Central memory CD4-positive, alpha-beta T cell (primary cell): ENCODE data around the gene LRRC73.
"Not testable (repeated sequence)": the region's sequence is repeated elsewhere in the genome, so short reads cannot be mapped to it uniquely, and the experiment has no call there.

Experiments used
- DNase-seq: peaks from one replicate; pipeline ENCODE4 v3.0.0; 2022

Gene LRRC73

GRCh38 chr6:43491750-43492661 lies 18.1 kb downstream of the LRRC73 start:
- DNase-seq, result no peak

GRCh38 chr6:43490523-43490939 lies 19.6 kb downstream of the LRRC73 start:
- no peak for DNase-seq

- no peak for DNase-seq
These were observed 20.7 kb downstream of the LRRC73 start for GRCh38 chr6:43489277-43490072.

- DNase-seq, result no peak
These were observed 21.4 kb downstream of the LRRC73 start for GRCh38 chr6:43488667-43489276.

GRCh38 chr6:43481591-43482236 lies 28.4 kb downstream of the LRRC73 start:
- no peak for DNase-seq

GRCh38 chr6:43481075-43481474 lies 29.1 kb downstream of the LRRC73 start:
- no peak for DNase-seq

GRCh38 chr6:43478008-43478372 lies 32.2 kb downstream of the LRRC73 start:
- no peak for DNase-seq

- peak; percentile 93 for DNase-seq
These were observed 32.7 kb downstream of the LRRC73 start, which contains the start of gene TJAP1 for GRCh38 chr6:43477235-43478007. Gene TJAP1 (plus strand): TSS chr6:43477570. CDS start chr6:43499002, 21,432 bp downstream.

GRCh38 chr6:43476746-43477145 lies 33.4 kb downstream of the LRRC73 start:
- no peak for DNase-seq

GRCh38 chr6:43475516-43475915 lies 34.6 kb downstream of the LRRC73 start:
- DNase-seq, result no peak

- DNase-seq, result no peak
These were observed 37.6 kb downstream of the LRRC73 start for GRCh38 chr6:43472515-43472914.

- DNase-seq, result no peak
These were observed 38.7 kb downstream of the LRRC73 start for GRCh38 chr6:43471399-43471798.

- DNase-seq, result no peak
These were observed 40.2 kb downstream of the LRRC73 start for GRCh38 chr6:43469947-43470346.

GRCh38 chr6:43468748-43469681 lies 41.1 kb downstream of the LRRC73 start:
- no peak for DNase-seq

- no peak for DNase-seq
These were observed 41.9 kb downstream of the LRRC73 start for GRCh38 chr6:43468240-43468639.

GRCh38 chr6:43467752-43468151 lies 42.4 kb downstream of the LRRC73 start:
- DNase-seq, result no peak

- DNase-seq, result not testable (repeated sequence)
These were observed 42.9 kb downstream of the LRRC73 start for GRCh38 chr6:43467265-43467664.

GRCh38 chr6:43465948-43466347 lies 44.2 kb downstream of the LRRC73 start:
- no peak for DNase-seq

GRCh38 chr6:43464337-43464736 lies 45.8 kb downstream of the LRRC73 start:
- no peak for DNase-seq

- DNase-seq, result no peak
These were observed 48.2 kb downstream of the LRRC73 start for GRCh38 chr6:43461936-43462335.

GRCh38 chr6:43460032-43460431 lies 50.1 kb downstream of the LRRC73 start:
- no peak for DNase-seq
